ENCODE results near the gene GABRP. TPM values are rescaled to one million over a fixed set of nuclear protein-coding genes. Genes with fewer than 3 reads are reported as not detected.
"Not testable (repeated sequence)": the region's sequence is repeated elsewhere in the genome, so short reads cannot be mapped to it uniquely, and the experiment has no call there.

GABRP gene
- total RNA-seq, 1 donor from 2014 or later = 3.1 TPM

DNA sequence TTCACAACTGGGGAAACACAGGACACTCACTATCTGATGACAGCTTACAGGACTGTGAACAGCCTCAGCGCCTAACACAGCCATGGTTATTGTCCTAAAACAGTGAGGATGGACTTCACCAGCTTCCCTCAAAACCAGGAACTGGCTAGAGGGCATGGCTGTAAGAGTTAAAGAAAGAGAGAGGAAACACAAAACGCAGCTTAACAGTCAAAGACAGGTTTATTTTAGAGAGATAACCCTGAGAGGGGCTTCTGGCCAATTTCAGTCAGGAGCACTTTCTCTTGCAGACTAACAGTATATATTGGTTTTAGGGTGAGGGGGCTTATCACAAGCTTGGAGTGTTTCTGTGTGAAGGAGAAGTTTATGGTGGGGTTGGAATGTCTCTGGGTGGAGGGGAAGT is 42.6 kb downstream of the GABRP start:
- no peaks in the 10 kb centered on the region for H3K36me3 Mint-ChIP-seq (ENCODE audit: insufficient read depth)
- peaks cover 2% of the 10 kb centered on the region for H3K27me3 Mint-ChIP-seq
- no peaks in the 10 kb centered on the region for H3K4me1 Mint-ChIP-seq (ENCODE audit: low read depth)
- TF ChIP-seq, protein P1, sequence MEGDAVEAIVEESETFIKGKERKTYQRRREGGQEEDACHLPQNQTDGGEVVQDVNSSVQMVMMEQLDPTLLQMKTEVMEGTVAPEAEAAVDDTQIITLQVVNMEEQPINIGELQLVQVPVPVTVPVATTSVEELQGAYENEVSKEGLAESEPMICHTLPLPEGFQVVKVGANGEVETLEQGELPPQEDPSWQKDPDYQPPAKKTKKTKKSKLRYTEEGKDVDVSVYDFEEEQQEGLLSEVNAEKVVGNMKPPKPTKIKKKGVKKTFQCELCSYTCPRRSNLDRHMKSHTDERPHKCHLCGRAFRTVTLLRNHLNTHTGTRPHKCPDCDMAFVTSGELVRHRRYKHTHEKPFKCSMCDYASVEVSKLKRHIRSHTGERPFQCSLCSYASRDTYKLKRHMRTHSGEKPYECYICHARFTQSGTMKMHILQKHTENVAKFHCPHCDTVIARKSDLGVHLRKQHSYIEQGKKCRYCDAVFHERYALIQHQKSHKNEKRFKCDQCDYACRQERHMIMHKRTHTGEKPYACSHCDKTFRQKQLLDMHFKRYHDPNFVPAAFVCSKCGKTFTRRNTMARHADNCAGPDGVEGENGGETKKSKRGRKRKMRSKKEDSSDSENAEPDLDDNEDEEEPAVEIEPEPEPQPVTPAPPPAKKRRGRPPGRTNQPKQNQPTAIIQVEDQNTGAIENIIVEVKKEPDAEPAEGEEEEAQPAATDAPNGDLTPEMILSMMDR (IDR thresholded peaks at IDR 0.05; ENCODE audit: unreplicated experiment) = no peak
- peaks cover 21% of the 10 kb centered on the region for H3K9me3 Mint-ChIP-seq (ENCODE audit: low read depth)
- H3K27ac Mint-ChIP-seq = no peak overlapping the region
- DNase-seq (ENCODE audit: low spot score, unreplicated experiment) = no peak
- H3K4me3 Mint-ChIP-seq (ENCODE audit: low read depth) = no peak overlapping the region

DNA sequence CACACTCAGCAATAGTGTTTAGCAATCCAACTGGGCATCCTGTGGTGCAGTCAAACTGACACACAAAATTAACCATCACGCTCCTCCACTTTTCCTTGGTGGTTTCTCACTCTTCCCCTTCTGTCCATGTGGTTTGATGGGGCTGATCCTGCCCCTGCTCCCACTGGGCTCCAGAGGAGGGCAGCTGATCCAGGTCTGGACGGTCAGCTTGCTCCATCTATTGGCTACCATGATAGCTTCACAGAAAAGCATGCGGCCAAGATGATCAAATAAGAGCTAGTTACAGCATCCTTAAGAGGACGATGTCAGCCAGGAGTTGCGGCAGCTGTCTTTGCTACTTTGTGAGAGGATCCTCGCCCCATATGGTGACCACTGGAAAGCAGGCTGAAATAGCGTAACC is 48.7 kb downstream of the GABRP start:
- TF ChIP-seq, protein P1 (IDR thresholded peaks at IDR 0.05; ENCODE audit: unreplicated experiment) = no peak
- Mint-ChIP-seq H3K4me1 (ENCODE audit: low read depth) (peaks cover 24% of the 10 kb centered on the region), H3K27ac (no peak overlapping the region), H3K4me3 (ENCODE audit: low read depth) (no peak overlapping the region), H3K27me3 (peaks cover 22% of the 10 kb centered on the region), H3K9me3 (ENCODE audit: low read depth) (peaks cover 7% of the 10 kb centered on the region), H3K36me3 (ENCODE audit: insufficient read depth) (no peaks in the 10 kb centered on the region)
- DNase-seq (ENCODE audit: low spot score, unreplicated experiment) = no peak

DNA sequence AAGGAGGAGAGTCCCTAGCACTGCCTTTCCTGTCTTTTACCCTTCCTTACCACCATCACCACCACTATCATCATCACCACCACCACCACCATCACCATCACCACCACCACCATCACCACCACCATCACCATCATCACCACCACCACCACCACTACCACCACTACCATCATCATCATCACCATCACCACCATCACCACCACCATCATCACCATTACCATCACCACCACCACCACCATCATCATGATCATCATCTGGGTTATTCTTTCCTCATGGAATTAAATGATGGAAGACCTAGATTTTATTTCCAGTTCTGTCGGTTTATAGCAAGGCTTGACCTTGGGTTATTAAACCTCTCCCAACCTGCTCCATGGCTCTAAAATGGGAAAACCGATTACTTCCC is 50.5 kb downstream of the GABRP start:
- DNase-seq (ENCODE audit: low spot score, unreplicated experiment); H3K4me3 Mint-ChIP-seq (ENCODE audit: low read depth); H3K27ac Mint-ChIP-seq; H3K36me3 Mint-ChIP-seq (ENCODE audit: insufficient read depth); H3K9me3 Mint-ChIP-seq (ENCODE audit: low read depth): not testable (repeated sequence)
- Mint-ChIP-seq H3K4me1 (ENCODE audit: low read depth) (peaks cover 25% of the 10 kb centered on the region), H3K27me3 (peaks cover 32% of the 10 kb centered on the region)

DNA sequence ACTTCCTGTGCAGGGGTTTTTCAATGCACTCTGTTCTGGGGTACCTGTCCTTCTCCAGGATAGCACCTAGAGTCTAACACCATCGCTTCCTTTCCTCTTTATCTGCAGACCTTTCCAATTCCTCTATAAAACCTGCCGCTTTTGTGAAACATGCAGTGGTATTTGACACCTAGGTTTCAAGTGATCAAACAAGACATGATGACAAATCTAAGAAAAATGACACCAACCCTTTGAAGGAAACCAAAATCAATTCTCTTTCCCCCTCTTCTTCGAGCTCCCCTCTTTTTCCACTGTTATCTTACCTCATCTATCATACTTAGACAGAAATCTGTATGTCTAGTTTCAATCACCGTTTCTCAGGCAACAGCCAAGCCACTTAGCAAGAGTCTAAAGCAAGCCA is 52.7 kb downstream of the GABRP start:
- no peaks in the 10 kb centered on the region for H3K36me3 Mint-ChIP-seq (ENCODE audit: insufficient read depth)
- H3K4me1 Mint-ChIP-seq (ENCODE audit: low read depth) = peaks cover 25% of the 10 kb centered on the region
- no peak for DNase-seq (ENCODE audit: low spot score, unreplicated experiment)

DNA sequence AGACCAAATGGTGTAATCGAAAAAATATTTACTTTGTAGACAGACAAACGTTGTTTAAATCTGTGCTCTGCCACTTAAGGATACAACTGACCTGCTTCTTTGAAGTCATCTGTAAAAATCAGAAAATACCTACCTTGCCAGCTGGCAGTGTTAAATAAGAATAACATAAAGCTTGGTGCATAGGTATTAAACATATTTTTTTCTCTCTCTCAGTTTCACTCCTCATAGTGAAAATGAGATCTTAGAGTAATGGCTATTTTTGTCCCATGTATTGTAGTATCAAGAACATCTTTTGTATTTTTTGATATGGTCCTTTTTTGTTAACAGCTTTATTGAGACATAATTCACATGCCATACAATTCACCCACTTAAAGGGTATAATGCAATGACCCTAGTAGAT is 60.3 kb downstream of the GABRP start:
- Mint-ChIP-seq H3K4me3 (ENCODE audit: low read depth) (no peak overlapping the region), H3K27me3 (peaks cover 3% of the 10 kb centered on the region), H3K27ac (no peak overlapping the region), H3K36me3 (ENCODE audit: insufficient read depth) (no peaks in the 10 kb centered on the region), H3K9me3 (ENCODE audit: low read depth) (peaks cover 3% of the 10 kb centered on the region), H3K4me1 (ENCODE audit: low read depth) (peaks cover 7% of the 10 kb centered on the region)
- no peak for DNase-seq (ENCODE audit: low spot score, unreplicated experiment)
- TF ChIP-seq, protein P1 (IDR thresholded peaks at IDR 0.05; ENCODE audit: unreplicated experiment) = no peak

More for the DNA sequence above, 52.7 kb downstream of the GABRP start:
- TF ChIP-seq, protein P1 (IDR thresholded peaks at IDR 0.05; ENCODE audit: unreplicated experiment) = no peak
- Mint-ChIP-seq H3K27ac (no peak overlapping the region), H3K27me3 (peaks cover 35% of the 10 kb centered on the region), H3K4me3 (ENCODE audit: low read depth) (no peak overlapping the region), H3K9me3 (ENCODE audit: low read depth) (peaks cover 4% of the 10 kb centered on the region)

DNA sequence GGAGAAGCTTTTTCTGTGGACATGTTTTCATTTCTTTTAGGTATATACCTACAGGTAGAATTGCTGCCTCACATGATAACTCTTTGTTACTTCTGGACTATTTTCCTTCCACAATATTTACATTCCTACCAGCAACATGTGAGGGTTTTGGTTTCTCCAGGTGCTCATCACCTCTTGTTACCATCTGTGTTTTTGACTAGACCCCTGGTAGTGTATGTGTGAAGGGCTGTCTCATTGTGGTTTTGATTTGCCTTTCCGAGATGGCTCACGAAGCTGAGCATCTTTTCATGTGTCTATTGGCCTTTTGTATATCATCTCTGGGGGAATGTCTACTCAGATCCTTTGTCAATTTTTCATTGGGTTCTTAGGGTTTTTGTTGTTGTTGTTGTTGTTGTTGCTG is 61.1 kb downstream of the GABRP start:
- H3K36me3 Mint-ChIP-seq (ENCODE audit: insufficient read depth) = no peaks in the 10 kb centered on the region
- TF ChIP-seq, protein P1 (IDR thresholded peaks at IDR 0.05; ENCODE audit: unreplicated experiment) = no peak

More for the DNA sequence above, 61.1 kb downstream of the GABRP start:
- Mint-ChIP-seq H3K4me3 (ENCODE audit: low read depth) (no peak overlapping the region), H3K4me1 (ENCODE audit: low read depth) (peaks cover 7% of the 10 kb centered on the region), H3K27me3 (no peaks in the 10 kb centered on the region), H3K9me3 (ENCODE audit: low read depth) (peaks cover 3% of the 10 kb centered on the region), H3K27ac (no peak overlapping the region)
- DNase-seq (ENCODE audit: low spot score, unreplicated experiment) = no peak

Measured in progenitor cell of endocrine pancreas (in vitro differentiated cells).